Dermis lymphatic vessel endothelial cell (primary cell): Measurements from ENCODE around the gene HENMT1. TPM values are rescaled to one million over a fixed set of nuclear protein-coding genes. Genes with fewer than 3 reads are reported as not detected.

Source experiments
- total RNA-seq: library from RNA; depleted of rRNA; stranded (reverse); fragments of >200 nt; gene quantifications from 2 replicates; pipeline ENCODE4 v1.2.1, GENCODE V29; 2014

Gene HENMT1
- total RNA-seq = 2.1 and 2.6 TPM in 2 replicates

DNA sequence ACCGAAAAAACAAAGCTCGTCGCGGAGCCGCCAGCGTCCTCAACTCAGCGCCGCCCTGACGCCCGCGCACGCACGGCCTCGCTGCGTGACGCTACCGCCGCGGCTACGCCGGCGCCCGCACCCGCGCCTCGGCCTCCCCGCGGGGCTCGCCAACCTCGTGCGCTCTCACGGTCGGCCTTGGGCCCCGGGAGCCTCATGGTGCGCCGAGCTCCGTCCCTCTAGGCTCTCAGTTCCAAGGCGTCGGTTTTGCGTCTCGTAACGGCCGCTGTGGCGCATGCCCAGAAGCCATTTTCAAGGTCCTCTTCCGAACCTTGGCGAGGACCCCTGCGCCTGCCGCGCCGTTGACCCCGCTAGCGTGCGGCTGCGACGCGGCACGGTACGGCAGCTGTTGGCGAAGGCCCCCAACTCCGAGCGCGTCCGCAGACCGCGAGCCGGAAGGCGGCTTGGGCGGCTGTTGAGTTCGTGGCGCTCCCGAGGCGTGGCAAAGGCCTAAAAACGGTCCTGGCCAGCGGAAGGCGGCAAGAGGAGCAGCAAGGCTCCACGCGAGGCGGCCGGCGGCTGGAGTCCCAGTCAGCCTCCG, at the start of gene HENMT1:
Gene HENMT1 (minus strand): TSS at position 64 of the 580 bp plus-strand sequence. CDS start 1,209 bp downstream, outside the sequence.

DNA sequence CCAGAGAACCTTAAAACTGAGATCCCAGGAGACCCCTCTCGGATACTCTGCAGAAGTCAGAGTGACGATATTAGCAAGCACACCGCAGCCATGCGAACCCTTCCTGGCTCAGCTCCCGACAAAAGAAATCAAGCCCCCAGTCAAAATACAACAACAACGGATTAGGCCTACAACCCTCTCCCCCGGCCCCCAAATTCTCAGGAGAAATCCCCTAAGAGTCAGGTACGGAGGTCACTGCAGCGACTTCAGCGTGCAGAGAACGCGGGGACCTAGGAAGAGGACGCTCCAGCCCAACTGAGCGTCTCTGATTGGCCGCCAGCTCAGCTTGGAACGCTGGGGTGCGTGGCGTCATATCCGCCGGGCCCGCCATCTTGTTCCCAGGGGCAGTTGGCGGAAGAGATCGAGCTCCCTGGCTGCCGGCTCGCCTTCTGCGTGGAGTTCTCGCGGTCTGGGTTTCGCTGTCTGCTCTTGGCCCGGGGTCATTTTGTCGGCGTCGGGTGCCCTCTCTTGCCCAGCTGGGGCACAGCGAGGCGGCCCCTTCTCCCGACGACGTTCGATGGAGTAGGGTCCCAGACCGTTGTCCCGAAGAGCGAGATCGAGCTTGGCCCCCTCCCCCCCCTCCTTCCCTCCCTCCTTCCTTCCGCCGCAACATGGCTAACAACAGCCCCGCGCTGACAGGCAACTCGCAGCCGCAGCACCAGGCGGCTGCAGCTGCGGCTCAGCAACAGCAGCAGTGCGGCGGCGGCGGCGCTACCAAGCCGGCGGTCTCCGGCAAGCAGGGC, 31.2 kb upstream of the HENMT1 start, which contains the start of gene PRPF38B:
Gene PRPF38B (plus strand): TSS at position 369 of the 782 bp plus-strand sequence. CDS start 282 bp downstream, at position 651.

Other genes starting within 250 kb of the HENMT1 start
- not detected in 2 replicates for gene NBPF6, start 210.8 kb downstream of the HENMT1 start, total RNA-seq
- gene EEIG2, start 101.0 kb downstream of the HENMT1 start, total RNA-seq = 2.7 and 5.8 TPM in 2 replicates
- 13.4 and 13.7 TPM in 2 replicates for gene PRPF38B, start 31.2 kb upstream of the HENMT1 start, total RNA-seq
- under 0.01 TPM in 1 of 2 replicates, not detected in the other for gene FNDC7, start 51.8 kb upstream of the HENMT1 start, total RNA-seq
- gene STXBP3, start 85.6 kb upstream of the HENMT1 start, total RNA-seq = 55.8 and 78.1 TPM in 2 replicates
- gene AKNAD1, start 196.0 kb upstream of the HENMT1 start, total RNA-seq = 0.09 and 0.11 TPM in 2 replicates
- gene GPSM2, start 215.9 kb upstream of the HENMT1 start, total RNA-seq = 7.2 and 7.6 TPM in 2 replicates